ENCODE data around the gene GRPEL1.

GRCh38 chr4:7074426-7074825, 6.6 kb upstream of the GRPEL1 start:
- no peak for TF ChIP-seq CTCF (IDR thresholded peaks at IDR 0.05; ENCODE audit: insufficient read depth, low read depth, low read length)
- TF ChIP-seq EZH2 (IDR thresholded peaks at IDR 0.05; ENCODE audit: insufficient read depth, low read length): no peak
